HuH-7.5 (cell line): ENCODE measurements around the gene SPON1.
"Not testable (repeated sequence)": the region's sequence is repeated elsewhere in the genome, so short reads cannot be mapped to it uniquely, and the experiment has no call there.

Experiments
- DNase-seq: peaks from one replicate; pipeline ENCODE4 v3.0.0; 2011; ENCODE audit warnings: low spot score

SPON1 gene

DNA sequence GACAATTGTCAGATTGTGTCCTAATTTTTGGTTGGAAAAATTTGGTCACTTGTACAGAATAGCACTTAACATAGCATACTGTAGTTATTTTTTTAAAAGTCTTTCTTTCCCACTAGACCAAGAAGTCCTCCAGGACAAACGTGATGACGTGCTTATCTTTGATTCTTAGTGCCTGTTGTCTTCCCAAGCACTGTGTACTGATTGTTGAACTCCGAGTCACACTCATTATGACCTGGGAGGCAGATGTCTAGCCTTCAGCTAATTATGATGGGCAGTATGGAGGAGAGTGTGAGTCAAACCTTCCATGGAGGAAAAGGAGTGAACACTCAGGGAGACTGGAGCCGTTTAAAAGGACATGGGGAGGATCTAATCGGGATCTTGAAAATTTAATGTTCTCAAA, 119.8 kb downstream of the SPON1 start:
- DNase-seq, result no peak

DNA sequence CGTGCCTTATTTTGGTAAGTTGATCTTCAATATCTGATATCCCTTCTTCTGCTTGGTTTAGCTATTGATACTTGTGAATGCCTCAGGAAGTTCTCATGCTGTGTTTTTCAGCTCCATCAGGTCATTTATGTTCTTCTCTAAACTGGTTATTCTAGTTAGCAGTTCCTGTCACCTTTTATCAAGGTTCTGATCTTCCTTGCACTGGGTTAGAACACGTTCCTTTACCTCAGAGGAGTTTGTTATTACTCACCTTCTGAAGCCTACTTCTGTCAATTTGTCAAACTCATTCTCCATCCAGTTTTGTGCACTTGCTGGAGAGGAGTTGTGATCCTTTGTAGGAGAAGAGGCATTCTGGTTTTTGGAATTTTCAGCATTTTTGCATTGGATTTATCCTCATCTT, 126.3 kb downstream of the SPON1 start:
- DNase-seq, result not testable (repeated sequence)

DNA sequence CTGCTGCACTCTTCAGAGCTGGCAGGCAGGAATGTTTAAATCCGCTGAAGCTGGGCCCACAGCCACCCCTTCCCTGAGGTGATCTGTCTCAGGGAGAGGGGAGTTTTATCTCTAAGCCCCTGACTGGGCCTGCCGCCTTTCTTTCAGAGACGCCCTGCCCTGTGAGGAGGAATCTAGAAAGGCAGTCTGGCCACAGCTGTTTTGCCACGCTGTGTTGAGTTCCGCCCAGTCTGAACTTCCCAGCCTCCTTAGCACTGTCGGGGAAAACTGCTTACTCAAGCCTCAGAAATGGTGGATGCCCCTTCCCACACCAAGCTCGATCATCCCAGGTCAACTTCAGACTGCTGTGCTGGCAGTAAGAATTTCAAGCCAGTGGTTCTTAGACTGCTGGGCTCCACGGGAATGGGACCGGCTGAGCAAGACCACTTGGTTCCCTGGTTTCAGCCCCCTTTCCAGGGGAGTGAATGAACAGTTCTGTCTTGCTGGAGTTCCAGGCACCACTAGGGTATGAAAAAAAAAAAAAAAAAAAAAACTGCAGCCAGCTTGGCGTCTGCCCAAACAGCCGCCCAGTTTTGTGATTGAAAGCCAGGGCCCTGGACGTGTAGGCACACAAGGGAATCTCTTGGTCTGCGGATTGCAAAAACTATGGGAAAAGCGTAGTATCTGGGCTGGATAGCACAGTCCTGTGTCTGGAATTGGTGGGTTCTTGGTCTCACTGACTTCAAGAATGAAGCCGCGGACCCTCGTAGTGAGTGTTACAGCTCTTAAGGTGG, 127.4 kb downstream of the SPON1 start:
- no peak for DNase-seq

DNA sequence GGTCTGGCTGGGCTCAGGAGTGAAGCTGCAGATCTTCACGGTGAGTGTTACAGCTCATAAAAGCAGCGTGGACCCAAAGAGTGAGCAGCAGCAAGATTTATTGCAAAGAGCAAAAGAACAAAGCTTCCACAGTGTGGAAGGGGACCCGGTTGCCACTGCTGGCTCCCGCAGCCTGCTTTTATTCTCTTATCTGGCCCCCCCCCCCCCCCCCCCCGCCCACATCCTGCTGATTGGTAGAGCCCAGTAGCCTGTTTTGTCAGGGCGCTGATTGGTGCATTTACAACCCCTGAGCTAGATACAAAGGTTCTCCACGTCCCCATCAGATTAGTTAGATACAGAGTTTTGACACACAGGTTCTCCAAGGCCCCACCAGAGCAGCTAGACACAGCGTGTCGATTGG, 128.1 kb downstream of the SPON1 start:
- DNase-seq, result not testable (repeated sequence)

DNA sequence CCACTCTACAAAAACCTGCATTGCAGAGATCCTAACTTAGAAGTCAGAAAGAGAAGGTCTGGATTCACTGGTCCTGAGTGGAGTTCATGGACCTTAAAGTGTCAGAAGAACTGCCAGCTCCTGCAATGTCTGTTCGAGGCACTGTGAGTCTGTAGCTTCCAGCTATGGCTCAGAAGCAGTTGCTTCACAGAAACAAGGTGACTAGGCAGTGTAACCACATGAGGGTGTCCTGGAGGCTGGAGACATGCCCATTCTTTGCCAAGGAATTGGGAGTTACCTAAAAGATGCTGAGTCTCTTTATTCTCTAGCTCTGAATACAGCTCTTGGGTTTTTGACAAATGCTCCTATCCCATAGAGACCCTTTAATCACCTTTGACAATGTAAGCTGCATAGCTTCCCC, 130.5 kb downstream of the SPON1 start:
- no peak for DNase-seq

DNA sequence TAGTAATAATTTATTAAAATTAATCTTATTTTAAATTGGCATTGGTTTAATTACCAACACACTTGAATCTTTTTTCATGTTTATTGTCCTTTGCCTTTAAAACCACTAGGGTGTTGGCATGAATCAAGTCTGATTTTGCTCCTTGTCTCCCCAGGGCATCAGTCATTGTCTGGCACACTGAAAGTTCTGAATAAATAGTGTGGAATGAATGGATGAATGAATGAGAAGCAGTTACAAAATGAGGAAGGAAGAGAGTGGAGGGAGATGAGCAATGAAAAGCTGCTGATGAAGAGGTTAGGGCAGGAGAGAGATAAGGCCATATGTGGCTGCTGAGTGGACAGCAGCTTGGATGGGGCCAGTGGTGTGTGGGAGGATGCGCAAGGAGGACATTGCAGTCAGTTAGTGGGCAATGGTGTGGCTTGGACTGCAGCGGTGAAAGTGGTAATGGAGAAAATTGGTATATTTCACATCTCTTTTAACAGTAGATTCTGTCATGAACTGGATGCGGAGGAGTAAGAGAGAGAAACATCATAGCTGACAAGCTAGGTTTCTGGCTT, 132.0 kb downstream of the SPON1 start:
- no peak for DNase-seq

DNA sequence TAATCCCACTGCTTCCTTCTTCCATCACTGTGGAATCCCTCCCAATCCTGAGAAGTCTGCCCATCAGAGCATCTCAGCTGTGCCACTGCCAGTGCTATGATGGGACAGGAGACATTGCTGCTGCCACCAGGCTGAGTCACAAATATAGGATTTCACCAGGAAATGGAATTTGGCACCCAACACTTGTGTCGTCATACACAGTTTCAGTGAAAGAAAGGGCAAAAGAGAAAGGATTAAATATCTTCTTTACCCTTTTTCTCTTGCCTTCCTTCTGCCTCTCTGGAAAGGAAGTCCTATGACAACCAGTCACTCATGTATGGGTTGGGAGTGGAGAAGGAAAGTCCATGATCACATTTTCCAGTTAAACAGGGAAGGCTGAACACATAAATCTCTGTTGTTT, 133.4 kb downstream of the SPON1 start:
- no peak for DNase-seq

DNA sequence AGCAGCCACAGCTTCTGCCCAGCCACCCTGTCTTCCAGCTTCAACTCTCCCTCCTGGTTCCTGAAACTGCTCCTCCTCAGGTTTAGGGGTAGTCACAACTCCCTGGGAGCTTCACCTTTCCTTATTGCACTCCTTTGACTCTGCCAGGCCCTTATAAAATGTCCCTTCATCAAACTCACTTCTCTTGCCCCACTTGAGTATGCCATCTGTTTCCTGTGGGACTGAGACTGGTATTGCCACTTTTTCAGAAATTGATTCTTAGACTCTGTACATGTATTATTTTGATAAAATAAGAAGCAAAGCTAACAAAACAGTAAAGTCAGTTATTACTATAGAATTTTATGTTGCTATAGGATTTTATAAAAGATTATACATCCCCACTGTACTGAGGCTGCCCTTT, 134.1 kb downstream of the SPON1 start:
- no peak for DNase-seq

DNA sequence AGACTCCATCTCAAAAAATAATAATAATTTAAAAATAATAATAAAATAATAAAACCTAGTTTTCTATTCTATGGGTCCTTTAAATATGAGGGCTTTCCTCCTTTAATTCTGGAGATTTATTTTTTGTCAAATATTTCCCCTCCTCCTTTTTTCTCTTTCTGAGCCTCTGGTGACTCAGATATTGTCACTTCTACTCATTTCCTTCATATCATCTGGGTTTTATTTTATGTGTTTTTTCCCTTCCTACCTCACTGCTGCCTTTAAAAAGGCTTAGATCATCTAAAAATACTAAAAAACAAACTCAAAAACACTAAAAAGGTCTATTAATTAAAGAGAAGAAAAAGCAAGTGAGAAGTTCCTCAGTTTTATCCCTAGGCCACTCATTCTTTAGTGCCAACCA, 138.9 kb downstream of the SPON1 start:
- DNase-seq, result no peak

DNA sequence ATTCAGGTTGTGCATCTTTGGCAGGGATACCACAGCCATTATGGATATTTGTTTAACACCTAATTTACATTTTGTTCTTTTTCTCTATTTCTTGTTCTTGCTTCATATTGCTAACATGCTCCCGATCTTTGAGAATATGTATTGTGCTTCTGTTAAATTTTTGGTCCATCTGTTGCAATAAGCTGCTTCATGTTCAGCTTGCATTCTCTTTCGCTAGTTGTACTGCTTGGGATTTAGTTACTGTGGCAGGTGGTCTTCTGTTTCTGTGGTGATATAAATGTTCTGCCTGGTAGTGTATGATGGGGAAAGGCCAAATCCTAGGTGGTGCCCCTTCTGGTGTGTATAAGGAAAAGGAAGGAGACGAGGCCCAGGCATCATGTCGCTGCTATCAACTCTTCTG, 140.2 kb downstream of the SPON1 start:
- no peak for DNase-seq

DNA sequence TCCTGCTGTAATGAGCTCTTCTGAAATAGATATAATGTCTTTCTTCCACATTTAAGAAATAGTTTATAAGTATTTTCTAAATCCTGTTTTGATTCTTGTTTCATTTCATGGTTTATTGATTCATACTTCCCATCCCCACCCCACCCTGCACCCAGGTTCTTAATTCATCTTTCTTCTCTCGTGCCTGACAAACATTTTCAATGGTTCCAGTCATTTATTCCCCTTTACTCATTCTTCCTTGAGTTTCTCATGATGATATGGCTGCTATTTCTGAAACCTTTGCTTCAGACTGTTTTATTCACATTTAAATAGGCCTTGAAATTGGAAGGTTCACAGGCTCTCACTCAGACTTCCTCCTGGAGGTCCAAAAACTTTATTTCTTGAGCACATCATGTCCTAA, 142.9 kb downstream of the SPON1 start:
- DNase-seq, result no peak

DNA sequence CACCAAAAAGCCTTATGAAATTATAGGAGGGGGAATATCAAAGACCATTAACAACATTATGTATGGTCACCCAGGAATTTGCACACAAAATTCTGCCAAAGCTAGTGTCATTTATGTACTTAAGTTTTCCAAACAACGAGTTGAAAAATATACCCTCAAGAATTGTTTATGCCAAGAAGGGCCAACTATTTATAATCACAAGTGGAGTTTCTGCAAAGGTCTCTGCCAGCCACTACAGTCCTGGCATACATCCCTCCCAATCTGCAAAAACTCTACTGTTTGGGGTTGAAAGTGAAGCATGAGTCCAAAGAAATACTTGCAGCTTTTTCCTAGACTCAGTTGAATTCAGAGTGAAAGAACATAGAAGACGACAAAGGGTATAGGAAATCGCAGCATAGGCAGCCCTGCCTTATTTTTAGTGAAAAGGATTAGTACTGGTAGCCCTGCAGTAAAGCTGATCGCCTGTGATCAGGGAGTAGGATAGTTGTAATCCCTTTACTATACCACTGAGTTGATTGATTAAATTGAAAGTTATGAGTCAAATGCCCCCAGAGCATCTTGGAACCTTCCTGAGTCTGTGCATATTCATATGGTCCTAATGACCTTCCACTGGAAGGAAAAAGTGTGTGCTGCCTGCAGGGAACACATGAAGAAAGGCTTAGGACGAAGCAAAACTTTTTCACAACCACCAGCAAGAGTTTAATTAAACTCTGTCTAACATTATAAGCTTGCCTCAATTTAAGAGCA, 144.0 kb downstream of the SPON1 start:
- no peak for DNase-seq

DNA sequence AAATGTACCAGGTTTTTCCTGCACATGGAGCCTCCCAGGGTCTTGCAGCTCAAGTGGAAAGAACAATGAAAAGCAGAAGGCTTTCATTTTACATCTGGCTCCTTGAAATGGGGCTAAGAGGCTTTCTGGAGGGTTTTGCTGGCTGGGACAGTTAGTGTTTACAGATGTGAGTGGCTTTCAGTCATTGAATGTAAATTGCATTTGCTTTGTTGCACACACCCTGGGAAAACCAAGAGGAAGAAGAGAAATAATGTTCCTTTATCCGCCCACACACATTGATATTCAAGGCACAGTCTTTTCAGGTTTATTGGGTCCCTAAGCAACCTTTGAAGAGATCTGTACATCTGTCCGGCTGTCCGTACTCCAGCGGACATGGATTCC, 144.5 kb downstream of the SPON1 start:
- no peak for DNase-seq

DNA sequence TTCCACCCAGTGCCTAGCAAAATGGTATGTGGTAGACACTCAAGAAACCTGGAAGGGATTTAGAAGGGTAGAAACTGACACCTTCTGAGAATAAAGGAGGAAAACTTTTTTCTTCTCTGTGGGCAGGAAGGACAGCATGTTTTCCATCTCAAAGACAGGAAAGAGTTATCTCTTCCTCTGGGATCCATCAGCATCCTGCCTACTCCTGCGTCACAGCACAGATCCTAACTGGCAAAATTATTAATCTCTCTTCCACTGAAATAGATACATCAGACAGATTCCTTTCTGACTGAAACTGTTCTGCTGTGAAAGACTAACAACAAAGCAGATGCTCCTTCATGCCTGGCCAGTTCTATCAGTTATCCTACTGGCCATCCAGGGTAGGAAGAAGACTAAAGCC, 147.2 kb downstream of the SPON1 start:
- DNase-seq, result no peak

DNA sequence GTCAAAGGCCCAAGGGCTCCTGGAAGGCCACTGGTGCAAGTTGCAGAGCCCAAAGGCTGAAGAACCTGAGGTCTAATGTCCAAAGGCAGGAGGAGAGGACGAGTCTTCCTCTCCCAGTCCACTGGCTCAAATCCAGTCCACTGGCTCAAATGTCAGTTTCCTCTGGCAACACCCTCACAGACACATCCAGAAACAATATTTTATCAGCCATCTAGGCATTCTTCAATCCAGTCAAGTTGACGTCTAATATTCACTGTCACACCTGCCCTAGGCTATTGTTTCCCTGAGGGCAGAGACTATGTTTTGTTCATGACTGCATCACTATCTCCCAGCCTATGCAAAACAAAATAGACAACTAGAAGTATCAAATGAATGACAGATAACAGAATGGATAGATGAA, 148.1 kb downstream of the SPON1 start:
- DNase-seq, result no peak

DNA sequence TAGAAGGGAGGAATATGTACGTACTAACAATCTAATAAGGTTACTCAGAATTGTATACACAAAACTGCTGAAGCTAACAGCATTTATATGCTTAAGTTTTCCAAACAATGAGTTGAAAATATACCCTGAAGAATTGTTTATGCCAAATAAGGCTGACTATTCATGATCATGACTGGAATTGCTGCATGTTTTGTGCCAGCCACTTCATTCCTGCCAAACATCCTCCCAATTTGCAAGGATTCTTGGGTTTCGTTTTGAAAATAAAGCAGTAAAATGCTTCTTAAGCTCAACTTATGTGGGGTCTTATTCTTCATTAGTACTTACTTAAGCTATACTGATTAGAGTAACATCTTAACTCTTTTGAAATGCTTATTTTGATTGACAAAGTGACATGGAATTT, 149.0 kb downstream of the SPON1 start:
- no peak for DNase-seq

DNA sequence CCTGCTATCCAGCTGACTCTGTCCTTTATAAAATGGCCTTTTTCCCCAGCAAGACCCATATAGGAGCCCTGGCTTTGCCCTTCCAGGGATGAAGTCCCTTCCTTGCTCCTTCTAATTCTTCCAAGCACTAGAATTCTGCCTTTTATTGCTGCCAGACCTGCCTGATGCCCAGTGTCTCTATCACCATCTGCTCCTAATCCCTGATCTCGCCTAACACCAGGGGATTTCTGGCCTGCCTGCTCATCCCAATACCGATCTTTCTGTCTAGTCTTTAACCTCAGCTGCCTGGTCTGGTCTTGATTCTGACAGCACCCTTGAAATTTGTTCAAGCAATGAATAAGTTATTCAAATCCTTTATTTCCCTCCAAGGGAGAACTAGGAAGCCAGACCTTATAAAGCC, 150.2 kb downstream of the SPON1 start:
- no peak for DNase-seq

DNA sequence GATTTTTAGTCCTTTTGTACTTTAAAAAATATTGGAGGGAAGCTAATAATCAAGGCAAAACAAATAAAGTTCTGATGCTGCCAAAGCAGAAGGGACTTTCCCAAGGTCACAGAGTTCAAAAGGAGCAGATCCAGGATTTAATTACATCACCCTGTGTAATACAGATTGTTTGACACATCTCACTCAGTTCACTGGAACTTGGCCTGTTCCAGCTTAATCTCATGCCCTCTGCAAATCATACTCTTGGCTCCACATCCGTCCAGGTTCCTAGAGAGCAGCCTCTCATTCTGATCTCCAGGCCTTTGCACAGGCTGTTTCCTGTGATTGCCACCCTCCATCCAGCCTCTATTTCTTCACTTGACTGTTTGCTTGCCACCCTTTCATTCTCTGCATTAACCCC, 151.7 kb downstream of the SPON1 start:
- DNase-seq, result no peak

DNA sequence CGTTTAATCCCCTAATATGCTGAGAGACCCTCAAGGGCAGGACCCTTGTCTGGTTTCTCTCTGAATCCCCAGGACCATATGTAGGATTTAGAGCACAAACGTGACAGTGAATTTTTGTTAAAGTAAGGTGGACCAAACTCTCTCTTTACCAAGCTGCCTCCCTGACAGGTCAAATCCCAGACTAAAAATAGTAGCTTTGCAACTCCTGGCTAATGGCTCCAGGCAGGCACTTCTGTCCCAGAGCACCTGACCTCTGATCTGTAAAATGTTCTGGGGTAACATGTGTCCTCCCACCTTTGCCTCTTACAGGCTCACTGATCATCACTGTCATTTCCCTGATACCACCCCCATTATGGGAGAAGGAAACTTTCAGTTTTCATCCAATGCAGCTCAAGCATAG, 152.3 kb downstream of the SPON1 start:
- DNase-seq, result no peak

DNA sequence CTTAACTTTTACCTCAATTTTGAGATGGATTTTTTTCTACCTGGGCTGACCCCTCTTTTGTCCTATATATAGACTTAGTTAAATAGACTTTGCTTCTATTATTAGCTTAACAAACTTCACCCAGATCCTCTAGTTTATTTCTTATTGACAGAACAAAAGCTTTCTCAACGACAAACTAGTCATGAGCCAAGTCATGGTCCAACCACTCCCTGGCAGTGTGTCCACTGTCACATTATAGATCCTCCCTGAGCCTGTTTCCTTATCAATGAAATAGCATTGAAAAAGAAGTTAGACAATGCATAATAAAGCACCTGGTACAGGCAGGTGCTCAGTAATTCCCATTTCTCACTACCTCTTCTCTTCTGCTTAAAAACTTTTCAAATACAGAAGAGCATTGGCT, 155.1 kb downstream of the SPON1 start:
- no peak for DNase-seq

DNA sequence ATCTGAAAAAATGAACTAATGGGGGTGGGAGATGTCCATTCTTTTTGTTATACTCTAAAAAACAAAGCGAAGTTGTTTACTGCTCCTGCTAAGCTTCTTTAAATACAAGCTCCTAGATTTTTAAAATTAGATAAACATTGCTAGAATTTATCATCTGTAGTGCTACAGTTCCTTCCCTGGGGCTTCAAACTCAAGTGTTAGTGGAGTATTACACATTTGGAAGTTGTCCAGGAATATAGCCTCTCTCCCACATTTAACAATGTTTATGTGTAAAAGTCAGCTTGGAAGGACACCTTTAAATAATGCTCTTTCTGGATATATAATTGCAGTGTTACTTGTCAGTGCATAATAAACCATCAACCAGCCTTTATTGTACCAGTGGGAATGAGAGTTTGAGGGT, 155.5 kb downstream of the SPON1 start:
- DNase-seq, result no peak

DNA sequence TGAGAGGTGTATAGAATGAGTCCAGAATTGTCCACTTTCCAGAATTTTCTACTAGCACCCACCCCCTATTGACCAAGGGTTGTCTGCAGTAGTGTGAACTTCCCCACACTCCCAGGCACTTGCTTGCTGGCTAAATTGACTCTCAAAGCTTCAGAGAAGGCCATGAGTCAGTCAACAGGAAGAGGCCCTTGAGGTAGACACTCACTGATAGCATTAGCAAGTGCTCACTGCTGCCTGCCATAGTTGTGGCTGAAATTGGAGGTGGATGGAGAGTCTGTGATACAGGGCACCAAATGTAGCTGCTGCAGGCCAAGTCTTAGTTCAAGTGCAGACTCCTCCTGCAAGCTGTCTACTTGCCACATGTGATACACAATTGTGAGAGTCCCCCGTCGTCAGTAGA, 156.8 kb downstream of the SPON1 start:
- no peak for DNase-seq

DNA sequence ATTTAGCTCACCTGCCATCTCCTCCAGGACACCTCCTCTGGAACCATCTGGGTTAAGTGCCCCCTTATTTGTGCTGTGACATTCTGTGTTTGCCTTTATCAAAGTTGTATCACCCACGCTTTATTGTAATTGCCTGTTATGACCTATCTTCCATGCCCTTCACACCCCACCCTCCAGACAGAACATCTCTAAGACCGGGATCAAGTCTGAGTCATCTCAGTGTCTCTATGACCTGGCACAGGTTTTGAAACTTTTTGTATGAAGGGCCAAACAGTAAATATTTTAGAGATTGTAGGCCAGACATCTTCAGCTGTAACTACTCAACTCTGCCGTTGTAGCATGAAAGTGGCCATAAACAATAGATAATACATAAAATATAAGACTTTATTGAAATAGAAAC, 161.8 kb downstream of the SPON1 start:
- DNase-seq, result no peak

DNA sequence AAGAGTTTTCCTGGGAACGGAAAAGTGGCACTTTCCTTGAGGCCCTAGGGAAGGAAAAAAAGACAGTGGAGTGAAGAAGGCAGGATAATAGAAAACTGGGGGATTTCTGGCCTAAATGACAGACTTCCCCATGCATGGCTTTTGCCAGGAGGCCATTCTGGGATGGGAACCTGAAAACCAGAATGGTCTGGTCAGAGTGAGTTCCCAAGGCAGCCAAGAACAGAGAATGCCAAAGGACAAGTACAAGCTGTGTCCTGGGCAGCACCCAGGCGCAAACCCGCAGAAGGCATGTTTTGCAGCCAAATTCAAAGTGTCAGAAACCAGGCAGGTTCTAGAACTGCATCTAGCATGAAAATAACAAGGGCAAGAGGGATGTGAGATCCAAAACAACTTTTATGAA, 162.4 kb downstream of the SPON1 start:
- no peak for DNase-seq
